ENCODE results near the gene PEX5L. TPM values are rescaled to one million over a fixed set of nuclear protein-coding genes. Genes with fewer than 3 reads are reported as not detected.

PEX5L gene
- total RNA-seq, 2 experiments from 2014 or later, result 0.35 to 0.70 TPM

GRCh38 chr3:179958759-179959158, 78.0 kb downstream of the PEX5L start:
- Mint-ChIP-seq H3K4me1 (peaks cover 43% of the 10 kb centered on the region), H3K4me3 (no peak overlapping the region), H3K36me3 (ENCODE audit: low read depth) (peaks cover 8% of the 10 kb centered on the region), H3K27ac (no peak overlapping the region), H3K27me3 (peaks cover 16% of the 10 kb centered on the region), H3K9me3 (peaks cover 5% of the 10 kb centered on the region)
- POLR2A ChIA-PET, result no interaction called here
- no peak for DNase-seq
- CTCF ChIA-PET, result no interaction called here

DNA sequence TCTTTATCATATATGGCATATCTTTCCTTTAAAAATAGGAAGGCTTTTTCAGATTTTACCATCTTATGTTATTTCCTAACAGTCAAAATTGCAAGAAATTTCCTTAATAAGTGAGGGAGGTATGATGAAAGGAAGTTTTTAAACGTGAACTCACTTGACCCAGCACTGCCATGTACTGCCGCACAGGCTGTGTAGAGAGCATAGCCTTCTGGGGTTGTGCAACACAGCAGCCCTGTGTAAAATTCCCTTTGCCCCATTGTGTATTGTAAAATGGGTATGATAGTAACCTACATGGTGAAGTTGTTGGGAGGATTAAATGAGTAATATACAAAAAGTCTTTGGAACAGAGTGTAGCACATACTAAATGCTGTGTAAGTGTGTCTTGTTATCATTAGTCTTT, 78.6 kb downstream of the PEX5L start:
- POLR2A ChIA-PET, result no interaction called here

DNA sequence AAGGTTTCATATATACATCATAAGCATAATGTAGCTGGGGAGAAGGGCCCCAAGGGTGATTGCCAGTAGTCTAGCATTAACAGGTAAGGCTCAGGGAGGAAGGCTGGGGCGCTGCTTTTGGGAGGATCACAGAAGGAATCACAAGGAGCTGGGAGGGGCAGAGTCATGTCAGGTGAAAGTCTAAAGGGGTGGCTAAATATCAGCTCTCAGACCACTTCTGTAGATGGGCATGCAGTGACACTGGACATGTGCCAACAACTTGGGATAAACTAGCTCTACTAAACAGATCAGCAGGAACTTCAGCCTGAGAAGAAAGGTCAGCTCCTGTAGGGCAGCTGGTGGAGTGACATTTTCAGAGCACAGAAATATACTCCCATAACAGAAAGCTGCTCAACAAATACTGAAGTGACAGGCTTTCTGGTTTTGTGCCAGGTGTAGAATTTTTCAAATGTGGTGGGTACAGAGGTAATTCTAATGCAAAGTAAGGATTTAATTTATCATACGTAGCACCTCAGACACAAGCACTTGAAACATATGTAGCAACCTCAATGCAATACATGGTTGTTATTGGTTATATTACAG, 79.4 kb downstream of the PEX5L start:
- Mint-ChIP-seq H3K27ac (no peak overlapping the region), H3K27me3 (peaks cover 17% of the 10 kb centered on the region), H3K36me3 (ENCODE audit: low read depth) (peaks cover 11% of the 10 kb centered on the region), H3K4me1 (peaks cover 52% of the 10 kb centered on the region), H3K4me3 (no peak overlapping the region), H3K9me3 (peaks cover 6% of the 10 kb centered on the region)
- DNase-seq, result no peak
- ChIA-PET POLR2A (interaction anchor here (1.1 kb wide), 1 partner anchor 10 kb away, joined by 5 read pairs; no protein-coding TSS in a partner anchor), CTCF (interaction anchor here (0.8 to 2.2 kb wide), 2 partner anchors 10 to 28 kb away, joined by 6 to 9 read pairs; no protein-coding TSS in a partner anchor)

More for the DNA sequence above, 78.6 kb downstream of the PEX5L start:
- peaks cover 49% of the 10 kb centered on the region for H3K4me1 Mint-ChIP-seq
- peaks cover 6% of the 10 kb centered on the region for H3K9me3 Mint-ChIP-seq
- no peak overlapping the region for H3K4me3 Mint-ChIP-seq
- DNase-seq, result no peak
- H3K27me3 Mint-ChIP-seq, result peaks cover 17% of the 10 kb centered on the region
- CTCF ChIA-PET, result interaction anchor here (0.7 kb wide), 1 partner anchor 29 kb away, joined by 3 read pairs; no protein-coding TSS in a partner anchor
- H3K36me3 Mint-ChIP-seq (ENCODE audit: low read depth), result peaks cover 8% of the 10 kb centered on the region
- H3K27ac Mint-ChIP-seq, result no peak overlapping the region

DNA sequence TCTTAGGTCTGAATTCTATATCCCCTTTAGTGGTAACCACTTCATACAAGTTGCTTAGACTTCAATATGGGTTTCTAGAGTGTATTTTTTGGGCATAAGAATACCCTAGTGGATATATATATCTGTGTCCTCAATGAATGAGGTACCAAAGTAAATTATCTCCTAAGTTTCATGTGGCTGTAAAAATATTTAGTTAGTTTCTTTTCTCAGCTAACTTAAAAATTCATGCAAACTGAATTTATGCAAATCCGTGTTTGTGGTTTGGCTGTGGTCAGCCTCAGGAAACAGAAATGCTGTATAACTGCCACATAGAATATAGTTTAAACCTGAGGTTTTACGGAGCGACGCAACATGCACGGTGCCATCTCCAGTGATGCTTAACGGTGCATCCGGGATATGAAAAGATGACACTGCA, 80.3 kb downstream of the PEX5L start:
- peak overlapping the region; percentile 2 for H3K4me3 Mint-ChIP-seq
- ChIA-PET CTCF (interaction anchor here (0.7 to 2.2 kb wide), 2 partner anchors 11 to 27 kb away, joined by 3 to 9 read pairs; no protein-coding TSS in a partner anchor), POLR2A (no interaction called here)
- DNase-seq, result peak; percentile 75
- H3K9me3 Mint-ChIP-seq, result peaks cover 6% of the 10 kb centered on the region
- peak overlapping the region; percentile 40 for H3K27ac Mint-ChIP-seq
- H3K36me3 Mint-ChIP-seq (ENCODE audit: low read depth), result peaks cover 11% of the 10 kb centered on the region
- H3K4me1 Mint-ChIP-seq, result peaks cover 52% of the 10 kb centered on the region
- H3K27me3 Mint-ChIP-seq, result peaks cover 17% of the 10 kb centered on the region

DNA sequence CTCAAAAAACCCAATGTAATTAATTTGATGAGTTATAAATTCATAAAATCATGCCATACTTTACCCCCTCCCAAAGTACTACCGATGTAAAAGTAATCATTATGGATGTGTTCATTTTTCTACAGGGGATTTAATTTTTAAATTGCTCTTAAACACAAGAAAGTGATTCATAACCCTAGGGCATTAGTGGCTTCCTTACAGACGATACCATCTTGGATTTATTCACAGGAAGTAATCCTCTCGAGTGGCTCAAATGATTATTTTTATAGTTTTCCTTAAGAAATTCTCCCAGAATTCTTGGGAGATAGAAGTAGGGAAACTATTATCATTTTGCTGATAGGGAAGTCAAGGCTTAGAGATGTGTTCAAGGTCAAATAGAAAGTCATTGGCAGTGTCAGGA, 80.9 kb downstream of the PEX5L start:
- CTCF ChIA-PET, result interaction anchor here (0.7 to 2.2 kb wide), 2 partner anchors 11 to 27 kb away, joined by 3 to 9 read pairs; no protein-coding TSS in a partner anchor
- Mint-ChIP-seq H3K4me1 (peaks cover 47% of the 10 kb centered on the region), H3K4me3 (no peak overlapping the region), H3K27me3 (peaks cover 17% of the 10 kb centered on the region), H3K27ac (peak overlapping the region; percentile 40), H3K36me3 (ENCODE audit: low read depth) (peaks cover 5% of the 10 kb centered on the region), H3K9me3 (peaks cover 2% of the 10 kb centered on the region)
- no peak for DNase-seq
- POLR2A ChIA-PET, result no interaction called here

DNA sequence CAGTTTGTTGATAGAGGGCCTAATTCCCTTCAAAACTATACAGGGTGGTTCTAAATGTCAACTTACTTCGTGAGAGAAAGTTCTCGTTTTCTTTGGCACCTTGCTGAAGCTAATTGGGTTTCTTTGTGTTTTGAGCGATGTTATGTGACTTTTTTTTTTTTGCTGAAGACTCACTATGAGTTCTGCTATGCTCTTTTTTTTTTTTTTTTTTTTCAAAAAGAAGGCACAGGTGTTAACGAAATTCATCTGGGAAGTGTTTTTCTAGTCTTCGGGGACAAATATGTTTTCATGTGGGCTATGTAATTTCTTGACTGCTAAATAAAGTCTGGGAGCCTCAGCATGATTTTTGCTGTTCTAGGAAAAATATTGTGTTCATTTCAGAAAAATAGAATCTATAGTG, 81.5 kb downstream of the PEX5L start:
- POLR2A ChIA-PET, result no interaction called here
- no peak for DNase-seq
- Mint-ChIP-seq H3K4me3 (no peak overlapping the region), H3K4me1 (peaks cover 47% of the 10 kb centered on the region), H3K9me3 (peaks cover 2% of the 10 kb centered on the region), H3K36me3 (ENCODE audit: low read depth) (peaks cover 5% of the 10 kb centered on the region), H3K27me3 (peaks cover 21% of the 10 kb centered on the region), H3K27ac (no peak overlapping the region)
- CTCF ChIA-PET, result no interaction called here

DNA sequence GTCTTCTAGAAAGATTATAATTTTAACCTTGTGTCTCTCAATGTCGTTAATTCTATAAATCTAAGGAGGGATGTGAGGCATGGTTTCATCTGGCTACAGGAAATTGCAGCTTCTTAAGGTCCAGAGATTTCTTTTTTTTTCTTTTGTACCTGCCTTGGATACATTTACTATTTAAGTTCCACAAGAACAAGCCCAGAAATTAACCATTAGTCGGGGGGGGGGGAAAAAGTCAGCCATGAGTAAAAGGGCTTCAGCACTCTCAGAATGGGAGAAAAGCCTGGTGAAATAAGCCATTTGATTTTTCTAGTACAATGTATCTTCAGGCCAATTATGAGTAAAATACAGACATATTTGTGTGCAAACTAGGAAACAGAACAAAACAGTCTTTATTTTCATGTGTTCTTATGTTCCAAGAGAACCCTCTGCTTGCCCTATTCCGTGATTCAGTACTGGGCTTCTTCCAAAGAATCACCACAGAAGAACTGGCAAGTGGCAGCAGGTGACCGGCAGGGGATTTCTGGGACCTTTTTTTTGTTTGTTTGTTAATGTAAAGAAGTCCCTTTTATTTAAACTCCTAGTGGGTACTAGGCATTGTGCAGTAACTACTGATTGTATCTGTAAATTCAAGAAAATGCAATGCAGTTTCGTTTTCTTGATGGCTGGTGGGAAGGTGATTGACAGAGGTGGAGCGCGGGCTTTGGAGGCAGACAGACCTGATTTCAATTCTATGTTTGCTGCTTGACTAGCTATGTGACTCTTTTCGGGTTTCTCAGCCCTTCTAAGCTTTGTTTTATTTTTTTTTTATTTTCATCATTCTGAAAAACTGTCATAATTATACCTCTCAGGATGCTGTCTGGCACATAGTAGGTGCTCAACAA, 82.5 kb downstream of the PEX5L start:
- peaks cover 18% of the 10 kb centered on the region for H3K27me3 Mint-ChIP-seq
- H3K9me3 Mint-ChIP-seq, result peaks cover 2% of the 10 kb centered on the region
- CTCF ChIA-PET, result interaction anchor here (0.7 to 1.8 kb wide), 2 partner anchors 25 to 312 kb away, joined by 4 to 6 read pairs; no protein-coding TSS in a partner anchor
- H3K4me3 Mint-ChIP-seq, result no peak overlapping the region
- DNase-seq, result peak; percentile 21
- no peak overlapping the region for H3K27ac Mint-ChIP-seq
- POLR2A ChIA-PET, result no interaction called here
- peaks cover 45% of the 10 kb centered on the region for H3K4me1 Mint-ChIP-seq
- H3K36me3 Mint-ChIP-seq (ENCODE audit: low read depth), result peaks cover 5% of the 10 kb centered on the region

DNA sequence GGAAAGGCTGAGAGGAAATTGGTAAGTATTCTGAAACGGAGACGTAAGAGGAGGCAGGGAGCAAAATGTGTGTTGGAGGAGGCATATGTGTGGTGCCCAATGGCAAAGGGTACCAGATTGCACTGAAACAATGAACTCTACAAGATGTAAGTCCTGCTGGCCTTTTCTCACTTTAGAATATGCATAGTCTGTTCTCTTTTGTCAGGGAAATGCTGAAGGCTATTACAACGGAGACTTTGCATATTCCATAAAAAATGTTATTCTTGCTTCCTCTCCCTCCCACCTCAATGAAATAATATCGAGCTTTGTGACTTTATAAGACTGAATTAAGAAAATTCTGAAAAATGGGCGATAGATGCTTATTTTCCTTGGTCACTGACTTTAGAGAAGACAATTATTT, 85.9 kb downstream of the PEX5L start:
- Mint-ChIP-seq H3K27ac (no peak overlapping the region), H3K36me3 (ENCODE audit: low read depth) (peaks cover 5% of the 10 kb centered on the region), H3K4me3 (no peak overlapping the region), H3K4me1 (peaks cover 25% of the 10 kb centered on the region), H3K9me3 (peaks cover 2% of the 10 kb centered on the region), H3K27me3 (peaks cover 36% of the 10 kb centered on the region)
- no peak for DNase-seq
- POLR2A ChIA-PET, result no interaction called here
- CTCF ChIA-PET, result no interaction called here

DNA sequence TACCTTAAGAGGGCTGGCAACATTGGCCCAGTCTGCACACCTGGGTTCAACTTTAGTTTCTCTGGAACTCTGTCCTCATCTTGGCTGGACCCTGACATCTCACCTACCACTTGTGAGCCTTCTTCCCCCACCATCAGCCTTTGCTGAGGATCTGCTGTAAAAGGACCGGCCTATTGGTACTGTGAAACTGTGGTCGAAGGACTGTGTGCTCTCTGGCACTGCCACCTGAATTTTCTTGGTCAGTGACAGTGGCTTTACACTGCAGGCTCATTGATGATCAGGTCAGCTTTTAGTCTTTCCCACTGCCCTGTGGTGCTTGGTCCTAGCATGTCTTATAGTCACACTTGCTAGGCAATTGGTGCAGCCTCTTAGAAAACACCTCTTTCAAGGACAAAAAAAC, 86.9 kb downstream of the PEX5L start:
- H3K4me1 Mint-ChIP-seq, result peaks cover 20% of the 10 kb centered on the region
- POLR2A ChIA-PET, result no interaction called here
- DNase-seq, result no peak
- H3K27ac Mint-ChIP-seq, result no peak overlapping the region
- peaks cover 39% of the 10 kb centered on the region for H3K27me3 Mint-ChIP-seq
- no peak overlapping the region for H3K4me3 Mint-ChIP-seq
- CTCF ChIA-PET, result no interaction called here
- peaks cover 5% of the 10 kb centered on the region for H3K36me3 Mint-ChIP-seq (ENCODE audit: low read depth)
- H3K9me3 Mint-ChIP-seq, result peaks cover 2% of the 10 kb centered on the region

- DNase-seq, result no peak
- Mint-ChIP-seq H3K9me3 (peaks cover 2% of the 10 kb centered on the region), H3K36me3 (ENCODE audit: low read depth) (peaks cover 2% of the 10 kb centered on the region), H3K4me3 (no peak overlapping the region), H3K4me1 (peaks cover 16% of the 10 kb centered on the region), H3K27me3 (peaks cover 44% of the 10 kb centered on the region), H3K27ac (no peak overlapping the region)
- ChIA-PET POLR2A (no interaction called here), CTCF (interaction anchor here (1.7 kb wide), 1 partner anchor 20 kb away, joined by 4 read pairs; no protein-coding TSS in a partner anchor)
Measured at GRCh38 chr3:179949412-179949811, 87.3 kb downstream of the PEX5L start.

GRCh38 chr3:179948740-179949139, 88.0 kb downstream of the PEX5L start:
- H3K27me3 Mint-ChIP-seq, result peaks cover 48% of the 10 kb centered on the region
- H3K27ac Mint-ChIP-seq, result no peak overlapping the region
- CTCF ChIA-PET, result interaction anchor here (1.7 kb wide), 1 partner anchor 20 kb away, joined by 4 read pairs; no protein-coding TSS in a partner anchor
- no peak overlapping the region for H3K4me3 Mint-ChIP-seq
- POLR2A ChIA-PET, result no interaction called here
- no peak for DNase-seq
- peaks cover 9% of the 10 kb centered on the region for H3K4me1 Mint-ChIP-seq
- H3K9me3 Mint-ChIP-seq, result peaks cover 2% of the 10 kb centered on the region
- H3K36me3 Mint-ChIP-seq (ENCODE audit: low read depth), result peaks cover 2% of the 10 kb centered on the region

- Mint-ChIP-seq H3K4me1 (peaks cover 2% of the 10 kb centered on the region), H3K9me3 (no peaks in the 10 kb centered on the region), H3K27me3 (peaks cover 46% of the 10 kb centered on the region), H3K27ac (no peak overlapping the region), H3K4me3 (no peak overlapping the region), H3K36me3 (ENCODE audit: low read depth) (no peaks in the 10 kb centered on the region)
- no peak for DNase-seq
- POLR2A ChIA-PET, result interaction anchor here (0.5 kb wide), 1 partner anchor 381 kb away, joined by 3 read pairs; no protein-coding TSS in a partner anchor
- CTCF ChIA-PET, result interaction anchor here (4.5 kb wide), 1 partner anchor 17 kb away, joined by 19 read pairs; no protein-coding TSS in a partner anchor
Measured at GRCh38 chr3:179945569-179945968, 91.2 kb downstream of the PEX5L start.

Data from activated CD4-positive, alpha-beta memory T cell treated with anti-CD3 and anti-CD28 coated beads, Interleukin-2, amount 10 ng/mL, durations not matched to agents 7 days and 5 days (primary cell).